Hepatocyte (in vitro differentiated cells): ENCODE measurements around the gene CDK9.

Experiments
- EZH2 ChIP-seq: fragments of 200-600 bp; sonication (generic); IDR thresholded peaks from 2 replicates; pipeline ENCODE4 v1.6.1; 2016; ENCODE audit warnings: antibody characterized with exemption, mild to moderate bottlenecking, borderline replicate concordance
- EZH2phosphoT487 ChIP-seq: fragments of 200-600 bp; sonication (generic); IDR thresholded peaks from one replicate; pipeline ENCODE4 v1.6.1; 2018; ENCODE audit warnings: antibody characterized with exemption, mild to moderate bottlenecking, low read depth, moderate library complexity; ENCODE audit not compliant: unreplicated experiment, severe bottlenecking
- TF ChIP-seq, protein P1 (sequence below): fragments of 200-600 bp; sonication (generic); IDR thresholded peaks from 2 replicates; pipeline ENCODE4 v1.5.1; 2016; ENCODE audit warnings: antibody characterized with exemption, mild to moderate bottlenecking; ENCODE audit not compliant: poor library complexity

DNA sequence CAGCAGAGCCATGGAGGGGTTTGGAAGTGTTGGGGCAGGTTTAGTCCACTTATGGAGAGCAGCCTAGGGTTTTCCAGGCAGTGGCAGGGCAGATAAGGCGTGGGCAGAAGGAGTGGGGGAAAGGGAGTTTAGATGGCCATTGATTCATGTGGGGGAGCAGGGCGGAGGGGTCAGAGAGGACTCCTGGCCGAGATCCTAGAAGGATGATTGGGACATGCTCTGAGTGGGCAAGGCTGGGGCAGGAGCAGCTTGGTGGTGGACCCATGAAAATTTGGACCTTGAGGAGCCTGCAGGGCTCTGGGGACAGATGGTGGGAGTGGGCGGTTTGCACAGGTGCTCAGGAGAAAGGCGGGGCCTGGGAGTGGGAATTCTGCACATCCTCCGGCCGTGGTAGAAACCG, 32.7 kb upstream of the CDK9 start:
- TF ChIP-seq, protein P1, sequence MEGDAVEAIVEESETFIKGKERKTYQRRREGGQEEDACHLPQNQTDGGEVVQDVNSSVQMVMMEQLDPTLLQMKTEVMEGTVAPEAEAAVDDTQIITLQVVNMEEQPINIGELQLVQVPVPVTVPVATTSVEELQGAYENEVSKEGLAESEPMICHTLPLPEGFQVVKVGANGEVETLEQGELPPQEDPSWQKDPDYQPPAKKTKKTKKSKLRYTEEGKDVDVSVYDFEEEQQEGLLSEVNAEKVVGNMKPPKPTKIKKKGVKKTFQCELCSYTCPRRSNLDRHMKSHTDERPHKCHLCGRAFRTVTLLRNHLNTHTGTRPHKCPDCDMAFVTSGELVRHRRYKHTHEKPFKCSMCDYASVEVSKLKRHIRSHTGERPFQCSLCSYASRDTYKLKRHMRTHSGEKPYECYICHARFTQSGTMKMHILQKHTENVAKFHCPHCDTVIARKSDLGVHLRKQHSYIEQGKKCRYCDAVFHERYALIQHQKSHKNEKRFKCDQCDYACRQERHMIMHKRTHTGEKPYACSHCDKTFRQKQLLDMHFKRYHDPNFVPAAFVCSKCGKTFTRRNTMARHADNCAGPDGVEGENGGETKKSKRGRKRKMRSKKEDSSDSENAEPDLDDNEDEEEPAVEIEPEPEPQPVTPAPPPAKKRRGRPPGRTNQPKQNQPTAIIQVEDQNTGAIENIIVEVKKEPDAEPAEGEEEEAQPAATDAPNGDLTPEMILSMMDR: no peak
- TF ChIP-seq EZH2 (no peak), EZH2phosphoT487 (no peak)
